ENCODE data around the gene RINL.
A peak's percentile ranks its signal among the peaks of the same experiment; 100 is the strongest.

The RINL gene

DNA sequence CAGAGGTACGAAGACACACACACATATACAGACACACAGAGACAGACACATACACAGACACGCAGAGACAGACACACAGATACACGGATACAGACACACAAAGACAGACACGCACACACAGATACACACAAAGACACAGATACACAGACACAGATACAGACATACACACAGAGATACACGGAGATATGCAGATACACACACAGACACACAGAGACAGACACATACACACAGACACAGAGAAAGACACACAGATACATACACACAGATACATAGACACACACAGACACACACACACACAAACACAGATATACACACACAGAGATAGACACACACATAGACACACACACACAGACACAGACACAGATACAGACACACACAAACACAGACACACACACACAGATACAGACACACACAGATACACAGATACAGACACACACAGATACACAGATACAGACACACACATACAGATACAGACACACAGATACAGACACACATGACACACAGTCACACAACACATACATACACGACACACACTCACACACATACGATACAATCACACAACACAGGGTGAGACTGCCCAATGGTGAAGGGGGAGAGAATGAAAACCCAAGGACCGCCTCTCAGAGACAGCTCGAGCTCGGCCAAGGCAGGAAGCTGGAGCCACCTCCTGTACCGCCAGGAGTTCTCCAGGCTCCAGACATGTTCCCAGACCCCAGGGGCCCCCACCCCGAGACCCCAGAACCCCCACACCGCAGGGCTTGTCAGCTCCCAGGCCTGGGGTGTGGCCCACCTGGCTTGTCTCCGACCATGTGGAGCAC, 42.7 kb upstream of the RINL start:
- no peak overlapping the region for H3K14ac ChIP-seq (ENCODE audit: low read length)
- H3K4me2 ChIP-seq (ENCODE audit: low read length) = no peak overlapping the region
- H3K9me3 ChIP-seq (ENCODE audit: insufficient read depth, low read depth, low read length) = no peaks in the 10 kb centered on the region
- no peaks in the 10 kb centered on the region for H3K79me1 ChIP-seq (ENCODE audit: low read length)
- H3K4me1 ChIP-seq (ENCODE audit: control insufficient read depth in 1 of 2, insufficient read depth in 2 of 2, low read length in 2 of 2) = no peaks in the 10 kb centered on the region
- no peak overlapping the region for H3K4me3 ChIP-seq (ENCODE audit: low read depth, low read length)
- H3K9ac ChIP-seq (ENCODE audit: low read length) = no peak overlapping the region
- no peaks in the 10 kb centered on the region for H3K27me3 ChIP-seq (ENCODE audit: insufficient read depth, low read length)
- H2AFZ ChIP-seq (ENCODE audit: insufficient read depth, low read length, poor library complexity) = no peak overlapping the region
- no peak overlapping the region for H3K18ac ChIP-seq (ENCODE audit: low read length)
- no peak overlapping the region for H4K91ac ChIP-seq (ENCODE audit: low read depth, low read length)
- no peaks in the 10 kb centered on the region for H3K79me2 ChIP-seq (ENCODE audit: control insufficient read depth, insufficient read depth, low read length, poor library complexity)
- no peak overlapping the region for H2BK5ac ChIP-seq (ENCODE audit: low read depth, low read length, poor library complexity)
- no peak overlapping the region for H3K27ac ChIP-seq (ENCODE audit: low read depth, low read length)
- H2BK120ac ChIP-seq (ENCODE audit: insufficient read depth, low read length, poor library complexity) = no peak overlapping the region
- no peak overlapping the region for H4K8ac ChIP-seq (ENCODE audit: low read depth, low read length)
- no CpG with 5 or more reads among the region's 14 CpGs for WGBS (ENCODE audit: extremely low coverage, insufficient coverage, insufficient read length)
- H4K12ac ChIP-seq (ENCODE audit: low read depth, low read length) = no peak overlapping the region
- no peak overlapping the region for H3K4ac ChIP-seq (ENCODE audit: low read depth, low read length)
- H3K23ac ChIP-seq (ENCODE audit: low read length) = no peak overlapping the region
- H2BK12ac ChIP-seq (ENCODE audit: low read length) = no peak overlapping the region
- no peak for DNase-seq
- no peak overlapping the region for H2AK5ac ChIP-seq (ENCODE audit: low read length)
- peaks cover 21 to 37% of the 10 kb centered on the region in 2 experiments for H3K36me3 ChIP-seq (ENCODE audit: control insufficient read depth in 1 of 2, insufficient read depth in 2 of 2, low read length in 2 of 2)

DNA sequence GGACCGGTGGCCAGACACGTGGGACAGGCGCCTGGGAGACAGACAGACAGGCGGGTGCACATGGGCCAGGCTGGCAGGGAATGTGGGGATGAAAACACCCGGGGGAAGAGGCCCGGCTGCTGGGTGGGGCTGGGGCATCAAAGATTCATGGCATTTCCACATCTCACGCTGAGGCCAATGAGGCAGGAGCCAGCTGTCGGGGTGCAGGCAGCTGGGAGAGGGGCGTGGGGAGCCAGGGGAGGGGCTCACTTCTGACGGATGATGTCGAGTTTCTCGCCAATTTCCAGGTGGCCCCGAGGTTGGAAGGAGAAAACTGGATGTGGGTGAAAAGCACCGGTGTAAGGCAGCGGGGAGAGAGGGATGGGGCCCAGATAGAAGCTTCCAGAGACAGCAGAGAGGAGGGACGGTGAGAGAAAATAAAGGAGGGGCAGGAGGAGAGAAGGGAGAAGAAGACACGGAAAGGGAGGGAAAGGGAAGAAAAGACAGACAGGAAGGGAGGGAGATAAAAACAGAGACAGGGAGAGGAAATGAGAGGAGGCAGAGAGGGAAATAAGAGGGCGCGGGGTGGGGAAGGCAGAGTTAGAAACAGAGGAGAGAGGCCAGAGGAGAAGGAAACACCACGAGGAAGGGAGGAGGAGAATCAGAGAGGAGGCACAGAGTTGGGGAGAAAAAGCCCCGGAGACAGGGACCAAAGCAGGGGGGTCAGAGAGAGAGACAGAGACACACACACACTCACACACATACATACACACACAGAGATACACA, 41.9 kb upstream of the RINL start:
- WGBS (ENCODE audit: extremely low coverage, insufficient coverage, insufficient read length) = no CpG with 5 or more reads among the region's 21 CpGs
- H3K4me3 ChIP-seq (ENCODE audit: low read depth, low read length) = no peak overlapping the region
- no peak overlapping the region for H2AK5ac ChIP-seq (ENCODE audit: low read length)
- H3K79me1 ChIP-seq (ENCODE audit: low read length) = no peaks in the 10 kb centered on the region
- H3K36me3 ChIP-seq (ENCODE audit: control insufficient read depth in 1 of 2, insufficient read depth in 2 of 2, low read length in 2 of 2) = peaks cover 14 to 33% of the 10 kb centered on the region in 2 experiments
- H3K27me3 ChIP-seq (ENCODE audit: insufficient read depth, low read length) = no peaks in the 10 kb centered on the region
- DNase-seq = no peak
- H3K9ac ChIP-seq (ENCODE audit: low read length) = no peak overlapping the region
- no peak overlapping the region for H2BK120ac ChIP-seq (ENCODE audit: insufficient read depth, low read length, poor library complexity)
- no peak overlapping the region for H3K18ac ChIP-seq (ENCODE audit: low read length)
- H4K12ac ChIP-seq (ENCODE audit: low read depth, low read length) = no peak overlapping the region
- H3K79me2 ChIP-seq (ENCODE audit: control insufficient read depth, insufficient read depth, low read length, poor library complexity) = no peaks in the 10 kb centered on the region
- H3K4me2 ChIP-seq (ENCODE audit: low read length) = no peak overlapping the region
- H2BK12ac ChIP-seq (ENCODE audit: low read length) = no peak overlapping the region
- H3K9me3 ChIP-seq (ENCODE audit: insufficient read depth, low read depth, low read length) = no peaks in the 10 kb centered on the region
- H2BK5ac ChIP-seq (ENCODE audit: low read depth, low read length, poor library complexity) = no peak overlapping the region
- no peaks in the 10 kb centered on the region for H3K4me1 ChIP-seq (ENCODE audit: control insufficient read depth in 1 of 2, insufficient read depth in 2 of 2, low read length in 2 of 2)
- H3K23ac ChIP-seq (ENCODE audit: low read length) = no peak overlapping the region
- no peak overlapping the region for H4K8ac ChIP-seq (ENCODE audit: low read depth, low read length)
- H4K91ac ChIP-seq (ENCODE audit: low read depth, low read length) = no peak overlapping the region
- no peak overlapping the region for H3K4ac ChIP-seq (ENCODE audit: low read depth, low read length)
- H3K27ac ChIP-seq (ENCODE audit: low read depth, low read length) = no peak overlapping the region
- H2AFZ ChIP-seq (ENCODE audit: insufficient read depth, low read length, poor library complexity) = no peak overlapping the region
- no peak overlapping the region for H3K14ac ChIP-seq (ENCODE audit: low read length)

DNA sequence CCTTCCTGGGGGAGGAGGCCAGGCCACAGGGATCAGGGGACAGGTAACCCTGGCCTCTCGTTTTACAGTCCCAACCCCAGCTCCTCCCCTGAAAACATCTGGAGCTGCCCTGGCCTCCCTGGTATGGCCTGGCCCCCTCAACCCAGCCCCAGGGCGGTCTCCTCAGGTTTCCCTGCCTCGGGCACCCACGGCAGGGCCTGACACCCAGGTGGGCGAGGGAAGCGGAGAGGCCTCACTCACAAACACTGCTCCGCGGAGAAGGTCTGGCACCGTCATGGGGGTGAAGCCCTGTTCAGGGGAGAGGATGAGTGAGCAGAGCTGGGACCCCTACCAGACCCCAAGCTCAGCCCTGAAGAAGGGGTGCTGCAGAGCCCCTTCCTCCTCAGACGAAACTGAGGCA, 40.5 kb upstream of the RINL start:
- no CpG with 5 or more reads among the region's 10 CpGs for WGBS (ENCODE audit: extremely low coverage, insufficient coverage, insufficient read length)
- DNase-seq = no peak

DNA sequence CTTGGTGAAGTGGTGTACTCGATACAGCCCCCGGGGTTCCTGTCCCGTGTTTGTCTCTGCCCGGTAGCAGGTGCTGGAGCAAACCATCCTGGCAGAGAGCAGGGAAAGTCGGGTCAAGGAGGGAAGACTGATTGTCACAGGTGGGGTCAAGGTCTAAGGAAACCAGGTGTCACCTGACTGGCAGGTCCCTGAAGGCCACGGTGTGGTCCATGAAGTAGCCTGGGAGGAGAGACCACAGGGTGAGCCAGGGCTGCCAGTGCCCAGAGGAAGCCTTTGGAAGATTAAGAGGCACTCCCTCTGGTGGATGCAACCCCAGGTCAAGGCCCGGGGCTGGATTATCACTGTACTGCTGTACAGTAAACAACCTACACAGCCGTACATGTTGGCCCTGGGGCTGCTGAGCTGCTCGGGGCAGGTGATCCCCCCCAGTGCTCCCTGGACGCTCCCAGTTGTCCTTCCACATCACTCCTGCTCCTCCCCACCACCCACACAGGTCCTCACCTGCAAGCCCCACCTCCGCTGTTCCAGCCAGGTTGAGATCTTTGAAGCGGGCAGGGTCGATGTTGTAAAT, 39.9 kb upstream of the RINL start:
- H2AK5ac ChIP-seq (ENCODE audit: low read length) = no peak overlapping the region
- no peak overlapping the region for H2BK5ac ChIP-seq (ENCODE audit: low read depth, low read length, poor library complexity)
- no peak overlapping the region for H4K8ac ChIP-seq (ENCODE audit: low read depth, low read length)
- WGBS (ENCODE audit: extremely low coverage, insufficient coverage, insufficient read length) = no CpG with 5 or more reads among the region's 13 CpGs
- H3K4ac ChIP-seq (ENCODE audit: low read depth, low read length) = no peak overlapping the region
- H3K4me2 ChIP-seq (ENCODE audit: low read length) = no peak overlapping the region
- peaks cover 5 to 24% of the 10 kb centered on the region in 2 experiments for H3K36me3 ChIP-seq (ENCODE audit: control insufficient read depth in 1 of 2, insufficient read depth in 2 of 2, low read length in 2 of 2)
- no peaks in the 10 kb centered on the region for H3K4me1 ChIP-seq (ENCODE audit: control insufficient read depth in 1 of 2, insufficient read depth in 2 of 2, low read length in 2 of 2)
- H2AFZ ChIP-seq (ENCODE audit: insufficient read depth, low read length, poor library complexity) = no peak overlapping the region
- H2BK12ac ChIP-seq (ENCODE audit: low read length) = no peak overlapping the region
- no peaks in the 10 kb centered on the region for H3K9me3 ChIP-seq (ENCODE audit: insufficient read depth, low read depth, low read length)
- no peaks in the 10 kb centered on the region for H3K79me1 ChIP-seq (ENCODE audit: low read length)
- no peak overlapping the region for H3K14ac ChIP-seq (ENCODE audit: low read length)
- H4K91ac ChIP-seq (ENCODE audit: low read depth, low read length) = no peak overlapping the region
- no peak overlapping the region for H3K18ac ChIP-seq (ENCODE audit: low read length)
- H3K23ac ChIP-seq (ENCODE audit: low read length) = no peak overlapping the region
- no peaks in the 10 kb centered on the region for H3K27me3 ChIP-seq (ENCODE audit: insufficient read depth, low read length)
- peak; percentile 28 to 34 for DNase-seq
- H2BK120ac ChIP-seq (ENCODE audit: insufficient read depth, low read length, poor library complexity) = no peak overlapping the region
- no peak overlapping the region for H3K4me3 ChIP-seq (ENCODE audit: low read depth, low read length)
- H3K79me2 ChIP-seq (ENCODE audit: control insufficient read depth, insufficient read depth, low read length, poor library complexity) = no peaks in the 10 kb centered on the region
- no peak overlapping the region for H3K27ac ChIP-seq (ENCODE audit: low read depth, low read length)
- no peak overlapping the region for H3K9ac ChIP-seq (ENCODE audit: low read length)
- H4K12ac ChIP-seq (ENCODE audit: low read depth, low read length) = no peak overlapping the region

More for the DNA sequence above, 40.5 kb upstream of the RINL start:
- Histone ChIP-seq H3K23ac (ENCODE audit: low read length) (no peak overlapping the region), H2BK120ac (ENCODE audit: insufficient read depth, low read length, poor library complexity) (no peak overlapping the region), H3K36me3 (ENCODE audit: control insufficient read depth in 1 of 2, insufficient read depth in 2 of 2, low read length in 2 of 2) (peaks cover 5 to 24% of the 10 kb centered on the region in 2 experiments), H3K27ac (ENCODE audit: low read depth, low read length) (no peak overlapping the region), H2BK12ac (ENCODE audit: low read length) (no peak overlapping the region), H2AK5ac (ENCODE audit: low read length) (no peak overlapping the region), H3K79me2 (ENCODE audit: control insufficient read depth, insufficient read depth, low read length, poor library complexity) (no peaks in the 10 kb centered on the region), H4K8ac (ENCODE audit: low read depth, low read length) (no peak overlapping the region), H3K4me1 (ENCODE audit: control insufficient read depth in 1 of 2, insufficient read depth in 2 of 2, low read length in 2 of 2) (no peaks in the 10 kb centered on the region), H3K27me3 (ENCODE audit: insufficient read depth, low read length) (no peaks in the 10 kb centered on the region), H3K4ac (ENCODE audit: low read depth, low read length) (no peak overlapping the region), H3K79me1 (ENCODE audit: low read length) (no peaks in the 10 kb centered on the region), H4K12ac (ENCODE audit: low read depth, low read length) (no peak overlapping the region), H3K14ac (ENCODE audit: low read length) (no peak overlapping the region), H3K18ac (ENCODE audit: low read length) (no peak overlapping the region), H2AFZ (ENCODE audit: insufficient read depth, low read length, poor library complexity) (no peak overlapping the region), H4K91ac (ENCODE audit: low read depth, low read length) (no peak overlapping the region), H3K4me2 (ENCODE audit: low read length) (no peak overlapping the region), H3K9me3 (ENCODE audit: insufficient read depth, low read depth, low read length) (no peaks in the 10 kb centered on the region), H3K9ac (ENCODE audit: low read length) (no peak overlapping the region), H3K4me3 (ENCODE audit: low read depth, low read length) (no peak overlapping the region), H2BK5ac (ENCODE audit: low read depth, low read length, poor library complexity) (no peak overlapping the region)
